ENCODE results near the gene GOLGA6L7. TPM values are rescaled to one million over a fixed set of nuclear protein-coding genes. Genes with fewer than 3 reads are reported as not detected.
A peak's percentile ranks its signal among the peaks of the same experiment; 100 is the strongest.

Gene GOLGA6L7
- total and polyA plus RNA-seq, 11 donors, result not detected

GRCh38 chr15:28885630-28886430 lies 37.4 kb upstream of the GOLGA6L7 start, which contains the start of gene APBA2:
Gene APBA2, plus strand, starts transcription at chr15:28885974. Its CDS starts 167,911 bp downstream, at chr15:29053885.
- Histone ChIP-seq H3K4me3 (peak within 1 kb of the TSS; percentile 17 to 61 (median 44)), H3K9me3 (no peaks in the 10 kb centered on the region), H3K4me1 (peaks cover 0 to 16% (median 2%) of the 10 kb centered on the region in 12 donors), H3K36me3 (no peaks in the 10 kb centered on the region), H3K27ac (no peak within 1 kb of the TSS), H3K27me3 (peaks cover 11 to 36% (median 21%) of the 10 kb centered on the region in 9 donors)
- ATAC-seq (peak in 1 of 4 donors; percentile 20), DNase-seq (no peak)
- no peak for TF ChIP-seq POLR2A (IDR thresholded peaks at IDR 0.05)
- TF ChIP-seq, protein P1, sequence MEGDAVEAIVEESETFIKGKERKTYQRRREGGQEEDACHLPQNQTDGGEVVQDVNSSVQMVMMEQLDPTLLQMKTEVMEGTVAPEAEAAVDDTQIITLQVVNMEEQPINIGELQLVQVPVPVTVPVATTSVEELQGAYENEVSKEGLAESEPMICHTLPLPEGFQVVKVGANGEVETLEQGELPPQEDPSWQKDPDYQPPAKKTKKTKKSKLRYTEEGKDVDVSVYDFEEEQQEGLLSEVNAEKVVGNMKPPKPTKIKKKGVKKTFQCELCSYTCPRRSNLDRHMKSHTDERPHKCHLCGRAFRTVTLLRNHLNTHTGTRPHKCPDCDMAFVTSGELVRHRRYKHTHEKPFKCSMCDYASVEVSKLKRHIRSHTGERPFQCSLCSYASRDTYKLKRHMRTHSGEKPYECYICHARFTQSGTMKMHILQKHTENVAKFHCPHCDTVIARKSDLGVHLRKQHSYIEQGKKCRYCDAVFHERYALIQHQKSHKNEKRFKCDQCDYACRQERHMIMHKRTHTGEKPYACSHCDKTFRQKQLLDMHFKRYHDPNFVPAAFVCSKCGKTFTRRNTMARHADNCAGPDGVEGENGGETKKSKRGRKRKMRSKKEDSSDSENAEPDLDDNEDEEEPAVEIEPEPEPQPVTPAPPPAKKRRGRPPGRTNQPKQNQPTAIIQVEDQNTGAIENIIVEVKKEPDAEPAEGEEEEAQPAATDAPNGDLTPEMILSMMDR (IDR thresholded peaks at IDR 0.05), result no peak
- WGBS, 4 donors, result 0 to 1% (median 0%) methylated on average over 22 to 109 of the region's 109 CpGs
- intact Hi-C loops (cut with DNase I), result loop anchor here in 2 of 10 donors (10.0 kb wide), 2 partner anchors 209 to 219 kb away; no protein-coding TSS in a partner anchor

DNA sequence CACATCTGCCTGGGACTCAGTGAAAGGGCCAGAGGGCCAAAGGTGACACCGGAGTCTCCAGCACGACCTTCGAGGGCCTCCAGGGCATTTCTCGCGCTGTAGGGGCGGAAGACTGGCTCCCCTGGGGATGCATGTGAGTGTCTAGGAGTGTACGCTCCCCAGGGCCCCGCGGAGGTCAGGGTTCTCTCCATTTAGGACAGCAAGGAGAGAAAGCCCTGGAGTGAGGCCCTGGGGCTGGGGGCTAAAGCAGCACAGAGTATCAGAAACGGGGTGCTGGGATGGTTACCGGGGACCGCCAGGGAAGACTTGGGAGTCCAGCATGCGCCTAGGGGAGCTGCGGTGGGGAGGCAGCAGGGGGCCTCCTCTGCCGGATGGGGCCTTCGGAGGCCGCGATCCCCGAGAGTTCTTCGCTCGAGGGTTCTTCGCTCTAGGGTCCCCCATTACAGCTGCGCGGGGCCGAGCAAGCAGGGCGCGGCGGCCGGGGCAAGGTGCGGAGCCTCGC lies 36.7 kb upstream of the GOLGA6L7 start:
- H3K27ac ChIP-seq, result no peak overlapping the region
- H3K36me3 ChIP-seq, result no peaks in the 10 kb centered on the region
- ATAC-seq (no peak), DNase-seq (peak in 1 of 5 donors; percentile 38)
- peak overlapping the region; percentile 17 to 61 (median 44) for H3K4me3 ChIP-seq
- peaks cover 11 to 36% (median 21%) of the 10 kb centered on the region in 9 donors for H3K27me3 ChIP-seq
- no peak for TF ChIP-seq POLR2A (IDR thresholded peaks at IDR 0.05)
- TF ChIP-seq, protein P1 (IDR thresholded peaks at IDR 0.05), result no peak
- intact Hi-C loops (cut with DNase I), result loop anchor here in 2 of 10 donors (10.0 kb wide), 2 partner anchors 210 to 220 kb away; no protein-coding TSS in a partner anchor
- peaks cover 0 to 16% (median 2%) of the 10 kb centered on the region in 12 donors for H3K4me1 ChIP-seq
- no peaks in the 10 kb centered on the region for H3K9me3 ChIP-seq
- 24 to 57% (median 32%) methylated on average over 12 to 31 of the region's 31 CpGs for WGBS, 4 donors

GRCh38 chr15:28884151-28884940 lies 35.9 kb upstream of the GOLGA6L7 start:
- H3K36me3 ChIP-seq, result no peaks in the 10 kb centered on the region
- TF ChIP-seq POLR2A (IDR thresholded peaks at IDR 0.05), result no peak
- WGBS, 4 donors, result 89 to 91% (median 91%) methylated on average over 9 to 11 of the region's 11 CpGs
- intact Hi-C loops (cut with DNase I), result loop anchor here in 3 of 10 donors (5.0 to 10.0 kb wide), 3 partner anchors 210 to 220 kb away; no protein-coding TSS in a partner anchor
- no peak overlapping the region for H3K4me3 ChIP-seq
- peak in 1 of 5 donors; percentile 5 for DNase-seq
- no peak overlapping the region for H3K27ac ChIP-seq
- H3K9me3 ChIP-seq, result no peaks in the 10 kb centered on the region
- peaks cover 11 to 36% (median 21%) of the 10 kb centered on the region in 9 donors for H3K27me3 ChIP-seq
- H3K4me1 ChIP-seq, result peaks cover 0 to 16% (median 2%) of the 10 kb centered on the region in 12 donors
- no peak for ATAC-seq

DNA sequence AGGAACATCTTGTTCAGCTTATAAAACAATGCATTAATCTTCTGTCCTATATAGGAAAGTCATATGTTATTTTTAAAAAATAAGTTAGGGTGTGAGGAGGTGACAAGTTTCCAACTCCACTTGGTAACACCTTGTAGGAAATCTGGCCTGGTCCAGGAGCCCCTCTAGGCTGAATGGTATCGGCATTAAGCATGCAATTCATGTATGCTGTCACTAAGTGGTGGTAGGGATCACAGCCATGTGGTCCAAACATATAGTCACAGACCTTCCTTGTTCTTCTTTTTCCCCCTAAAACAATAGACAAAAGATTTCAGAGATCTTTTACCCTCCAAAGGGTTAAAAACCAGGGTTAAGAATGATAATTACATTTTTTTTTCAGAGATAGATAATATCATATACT lies 33.2 kb upstream of the GOLGA6L7 start:
- no peak overlapping the region for H3K27ac ChIP-seq
- H3K9me3 ChIP-seq, result no peaks in the 10 kb centered on the region
- peaks cover 0 to 13% (median 2%) of the 10 kb centered on the region in 12 donors for H3K4me1 ChIP-seq
- H3K4me3 ChIP-seq, result no peak overlapping the region
- WGBS, 4 donors, result 88 to 100% (median 95%) methylated on average over 1 of the region's 1 CpG
- DNase-seq, result no peak
- H3K27me3 ChIP-seq, result peaks cover 5 to 22% (median 15%) of the 10 kb centered on the region in 9 donors
- ATAC-seq, result no peak
- no peaks in the 10 kb centered on the region for H3K36me3 ChIP-seq
- TF ChIP-seq POLR2A (IDR thresholded peaks at IDR 0.05), result no peak
- TF ChIP-seq, protein P1 (IDR thresholded peaks at IDR 0.05), result no peak
- intact Hi-C loops (cut with DNase I), result loop anchor here in 3 of 10 donors (5.0 to 10.0 kb wide), 3 partner anchors 213 to 223 kb away; no protein-coding TSS in a partner anchor

Measured in heart left ventricle (tissue), 16 donors.